ENCODE data around the gene SLC27A1.
"Not testable (repeated sequence)": the region's sequence is repeated elsewhere in the genome, so short reads cannot be mapped to it uniquely, and the experiment has no call there.

SLC27A1 gene

GRCh38 chr19:17487284-17488121 is 17.2 kb downstream of the SLC27A1 start:
- no peak for DNase-seq (ENCODE audit: low spot score)

DNA sequence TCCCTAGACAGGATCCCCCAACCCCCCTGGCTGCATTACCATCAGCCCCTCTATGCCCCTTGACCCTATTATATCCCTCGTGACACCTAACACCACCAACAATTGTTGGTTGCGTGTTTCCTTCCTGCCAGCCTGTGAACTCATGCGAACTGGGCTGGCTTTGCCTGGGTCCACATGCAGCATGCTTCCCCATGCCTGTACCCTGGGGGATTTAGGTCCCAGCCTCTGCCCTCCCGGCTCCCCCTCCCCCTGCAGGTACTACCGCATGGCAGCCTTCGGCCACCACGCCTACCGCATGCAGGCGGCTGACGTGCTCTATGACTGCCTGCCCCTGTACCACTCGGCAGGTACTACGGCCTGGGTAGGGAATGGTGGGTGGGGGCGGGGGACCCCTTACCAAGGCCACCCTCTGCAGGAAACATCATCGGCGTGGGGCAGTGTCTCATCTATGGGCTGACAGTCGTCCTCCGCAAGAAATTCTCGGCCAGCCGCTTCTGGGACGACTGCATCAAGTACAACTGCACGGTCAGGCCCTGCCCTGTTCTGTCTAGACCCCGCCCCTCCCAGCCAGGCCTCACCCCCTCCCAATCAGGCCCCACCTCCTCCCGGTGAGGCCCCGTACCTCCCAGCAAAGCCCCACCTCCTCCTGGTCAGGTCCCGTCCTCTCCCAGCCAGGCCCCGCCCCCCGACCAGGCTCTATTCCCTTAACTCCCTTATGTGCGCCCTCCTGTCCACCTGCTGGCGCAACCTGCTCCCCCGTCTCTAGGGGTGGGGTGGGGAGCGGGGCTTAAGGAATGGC is 18.5 kb downstream of the SLC27A1 start:
- peak; percentile 56 for DNase-seq (ENCODE audit: low spot score)

DNA sequence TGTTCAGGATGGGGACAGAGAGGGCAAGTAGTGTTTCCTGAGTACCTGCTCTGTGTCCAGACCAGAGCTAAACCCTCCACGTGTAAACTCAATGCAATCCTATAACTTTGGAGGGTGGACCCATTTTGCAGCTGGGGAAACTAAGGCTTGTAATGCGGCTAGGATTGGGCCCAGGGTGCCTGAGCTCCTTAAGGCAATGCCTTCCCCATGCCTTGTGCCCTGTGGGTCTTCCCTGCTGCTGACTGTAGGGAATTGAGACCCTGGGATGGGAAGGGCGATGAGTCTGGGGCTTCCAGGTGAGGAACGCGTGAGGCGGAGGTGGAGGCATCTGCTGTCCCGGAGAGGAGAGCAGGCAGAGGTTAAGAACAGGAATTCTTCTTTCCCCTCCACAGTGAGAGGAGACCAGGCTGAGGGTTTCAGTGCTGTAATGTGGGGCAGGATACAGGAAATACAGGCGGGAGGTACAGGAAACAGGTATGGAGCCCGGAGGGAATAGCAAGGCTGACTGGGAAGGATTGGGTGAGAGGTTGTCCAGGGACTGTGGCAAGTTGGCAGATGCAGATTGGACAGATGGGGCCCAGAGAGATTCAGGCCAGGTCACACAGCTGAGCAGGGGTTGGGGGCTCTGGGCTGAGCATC is 19.2 kb downstream of the SLC27A1 start:
- DNase-seq (ENCODE audit: low spot score) = no peak

- DNase-seq (ENCODE audit: low spot score) = no peak
Observed at GRCh38 chr19:17490411-17490810, 20.1 kb downstream of the SLC27A1 start.

DNA sequence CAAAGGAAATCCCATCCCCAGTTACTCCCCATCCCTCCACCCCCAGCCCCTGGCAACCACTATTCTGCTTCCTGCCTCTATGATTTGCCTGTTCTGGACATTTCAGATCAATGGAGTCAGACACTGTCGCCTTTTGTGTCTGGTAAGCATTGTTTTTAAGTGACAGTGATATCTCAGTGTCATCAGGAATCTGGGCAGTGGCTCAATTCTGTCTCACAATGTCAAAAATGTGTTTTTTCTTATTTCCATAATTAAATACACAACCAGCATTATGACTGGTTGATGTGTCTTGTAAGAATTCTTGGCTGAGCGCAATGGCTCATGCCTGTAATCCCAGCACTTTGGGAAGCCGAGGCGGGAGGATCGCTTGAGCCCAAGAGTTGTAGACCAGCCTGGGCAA is 21.0 kb downstream of the SLC27A1 start:
- DNase-seq (ENCODE audit: low spot score) = no peak

GRCh38 chr19:17495639-17496296 is 25.4 kb downstream of the SLC27A1 start:
- no peak for DNase-seq (ENCODE audit: low spot score)

GRCh38 chr19:17496337-17496997 is 26.1 kb downstream of the SLC27A1 start:
- peak; percentile 63 for DNase-seq (ENCODE audit: low spot score)

DNA sequence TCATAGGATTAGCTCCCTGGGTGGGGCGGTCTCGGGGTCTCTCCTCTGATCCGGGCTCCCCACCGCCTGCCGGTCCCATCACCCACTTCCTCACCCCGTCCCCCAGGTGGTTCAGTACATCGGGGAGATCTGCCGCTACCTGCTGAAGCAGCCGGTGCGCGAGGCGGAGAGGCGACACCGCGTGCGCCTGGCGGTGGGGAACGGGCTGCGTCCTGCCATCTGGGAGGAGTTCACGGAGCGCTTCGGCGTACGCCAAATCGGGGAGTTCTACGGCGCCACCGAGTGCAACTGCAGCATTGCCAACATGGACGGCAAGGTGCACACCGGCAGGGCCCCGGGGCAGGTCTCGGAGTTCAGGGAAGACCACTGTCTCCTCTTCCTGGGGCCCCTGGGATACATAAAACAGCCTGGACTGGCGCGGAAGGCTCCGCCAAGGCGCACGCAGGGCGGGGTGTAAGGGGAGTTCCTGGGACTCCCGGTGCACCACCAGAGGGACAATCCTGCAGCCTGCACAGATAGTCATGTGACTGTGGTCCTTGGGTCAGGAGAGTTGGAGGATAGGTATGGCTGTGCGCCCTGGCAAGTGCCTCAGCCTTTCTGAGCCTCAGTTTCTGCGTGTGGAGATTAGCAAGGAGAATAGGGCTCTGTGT is 26.9 kb downstream of the SLC27A1 start:
- DNase-seq (ENCODE audit: low spot score) = no peak

- DNase-seq (ENCODE audit: low spot score) = not testable (repeated sequence)
Observed at GRCh38 chr19:17499025-17499424, 28.7 kb downstream of the SLC27A1 start.

- no peak for DNase-seq (ENCODE audit: low spot score)
Observed at GRCh38 chr19:17499648-17500446, 29.5 kb downstream of the SLC27A1 start.

- DNase-seq (ENCODE audit: low spot score) = no peak
Observed at GRCh38 chr19:17500447-17501198, 30.3 kb downstream of the SLC27A1 start.

DNA sequence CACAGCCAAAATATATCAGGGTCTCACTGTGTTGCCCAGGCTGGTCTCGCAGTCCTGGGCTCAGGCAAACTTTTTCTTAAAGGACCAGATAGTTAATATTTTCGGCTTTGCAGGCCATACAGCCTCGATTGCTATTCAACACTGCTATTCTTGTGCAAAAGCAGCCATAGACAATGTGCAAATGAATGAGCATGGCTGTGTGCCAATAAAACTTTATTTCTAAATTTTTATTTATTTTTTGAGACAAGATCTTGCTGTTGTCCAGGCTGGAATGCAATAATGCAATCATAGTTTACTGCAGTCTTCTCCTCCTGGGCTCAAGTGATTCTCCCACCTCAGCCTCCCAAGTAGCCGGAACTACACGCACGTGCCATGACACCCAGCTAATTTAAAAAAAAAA is 32.9 kb downstream of the SLC27A1 start:
- no peak for DNase-seq (ENCODE audit: low spot score)

GRCh38 chr19:17504030-17504429 is 33.7 kb downstream of the SLC27A1 start:
- DNase-seq (ENCODE audit: low spot score) = no peak

DNA sequence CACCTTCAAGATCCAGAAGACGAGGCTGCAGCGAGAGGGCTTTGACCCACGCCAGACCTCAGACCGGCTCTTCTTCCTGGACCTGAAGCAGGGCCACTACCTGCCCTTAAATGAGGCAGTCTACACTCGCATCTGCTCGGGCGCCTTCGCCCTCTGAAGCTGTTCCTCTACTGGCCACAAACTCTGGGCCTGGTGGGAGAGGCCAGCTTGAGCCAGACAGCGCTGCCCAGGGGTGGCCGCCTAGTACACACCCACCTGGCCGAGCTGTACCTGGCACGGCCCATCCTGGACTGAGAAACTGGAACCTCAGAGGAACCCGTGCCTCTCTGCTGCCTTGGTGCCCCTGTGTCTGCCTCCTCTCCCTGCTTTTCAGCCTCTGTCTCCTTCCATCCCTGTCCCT is 34.1 kb downstream of the SLC27A1 start:
- DNase-seq (ENCODE audit: low spot score) = no peak

DNA sequence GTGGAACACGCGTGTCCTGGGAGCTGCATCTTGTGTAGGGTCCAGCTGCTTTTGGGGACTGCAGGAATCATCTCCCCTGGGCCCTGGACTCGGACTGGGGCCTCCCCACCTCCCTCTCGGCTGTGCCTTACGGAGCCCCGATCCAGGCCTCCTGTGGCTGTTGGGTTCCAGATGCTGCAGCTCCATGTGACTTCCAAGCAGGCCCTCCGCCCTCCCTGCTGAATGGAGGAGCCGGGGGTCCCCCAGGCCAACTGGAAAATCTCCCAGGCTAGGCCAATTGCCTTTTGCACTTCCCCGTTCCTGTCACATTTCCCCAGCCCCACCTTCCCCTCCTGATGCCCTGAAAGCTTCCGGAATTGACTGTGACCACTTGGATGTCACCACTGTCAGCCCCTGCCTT is 34.9 kb downstream of the SLC27A1 start:
- DNase-seq (ENCODE audit: low spot score) = no peak

- DNase-seq (ENCODE audit: low spot score) = no peak
Observed at GRCh38 chr19:17506745-17507144, 36.4 kb downstream of the SLC27A1 start.

- DNase-seq (ENCODE audit: low spot score) = not testable (repeated sequence)
Observed at GRCh38 chr19:17508558-17508933, 38.2 kb downstream of the SLC27A1 start.

- no peak for DNase-seq (ENCODE audit: low spot score)
Observed at GRCh38 chr19:17510220-17510993, 40.1 kb downstream of the SLC27A1 start.

Measured in LoVo (cell line).